ENCODE measurements around the gene ATF7IP.
"Not testable (repeated sequence)": the region's sequence is repeated elsewhere in the genome, so short reads cannot be mapped to it uniquely, and the experiment has no call there.

Gene ATF7IP, protein sequence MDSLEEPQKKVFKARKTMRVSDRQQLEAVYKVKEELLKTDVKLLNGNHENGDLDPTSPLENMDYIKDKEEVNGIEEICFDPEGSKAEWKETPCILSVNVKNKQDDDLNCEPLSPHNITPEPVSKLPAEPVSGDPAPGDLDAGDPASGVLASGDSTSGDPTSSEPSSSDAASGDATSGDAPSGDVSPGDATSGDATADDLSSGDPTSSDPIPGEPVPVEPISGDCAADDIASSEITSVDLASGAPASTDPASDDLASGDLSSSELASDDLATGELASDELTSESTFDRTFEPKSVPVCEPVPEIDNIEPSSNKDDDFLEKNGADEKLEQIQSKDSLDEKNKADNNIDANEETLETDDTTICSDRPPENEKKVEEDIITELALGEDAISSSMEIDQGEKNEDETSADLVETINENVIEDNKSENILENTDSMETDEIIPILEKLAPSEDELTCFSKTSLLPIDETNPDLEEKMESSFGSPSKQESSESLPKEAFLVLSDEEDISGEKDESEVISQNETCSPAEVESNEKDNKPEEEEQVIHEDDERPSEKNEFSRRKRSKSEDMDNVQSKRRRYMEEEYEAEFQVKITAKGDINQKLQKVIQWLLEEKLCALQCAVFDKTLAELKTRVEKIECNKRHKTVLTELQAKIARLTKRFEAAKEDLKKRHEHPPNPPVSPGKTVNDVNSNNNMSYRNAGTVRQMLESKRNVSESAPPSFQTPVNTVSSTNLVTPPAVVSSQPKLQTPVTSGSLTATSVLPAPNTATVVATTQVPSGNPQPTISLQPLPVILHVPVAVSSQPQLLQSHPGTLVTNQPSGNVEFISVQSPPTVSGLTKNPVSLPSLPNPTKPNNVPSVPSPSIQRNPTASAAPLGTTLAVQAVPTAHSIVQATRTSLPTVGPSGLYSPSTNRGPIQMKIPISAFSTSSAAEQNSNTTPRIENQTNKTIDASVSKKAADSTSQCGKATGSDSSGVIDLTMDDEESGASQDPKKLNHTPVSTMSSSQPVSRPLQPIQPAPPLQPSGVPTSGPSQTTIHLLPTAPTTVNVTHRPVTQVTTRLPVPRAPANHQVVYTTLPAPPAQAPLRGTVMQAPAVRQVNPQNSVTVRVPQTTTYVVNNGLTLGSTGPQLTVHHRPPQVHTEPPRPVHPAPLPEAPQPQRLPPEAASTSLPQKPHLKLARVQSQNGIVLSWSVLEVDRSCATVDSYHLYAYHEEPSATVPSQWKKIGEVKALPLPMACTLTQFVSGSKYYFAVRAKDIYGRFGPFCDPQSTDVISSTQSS

GRCh38 chr12:14365294-14366208 is at the start of gene ATF7IP:
Gene ATF7IP (plus strand): TSS chr12:14365682. CDS start chr12:14423916, 58,234 bp downstream.
- DNase-seq (ENCODE audit: low read depth): peak; percentile 98

GRCh38 chr12:14317362-14318146 is 47.9 kb upstream of the ATF7IP start:
- DNase-seq (ENCODE audit: low read depth): no peak

DNA sequence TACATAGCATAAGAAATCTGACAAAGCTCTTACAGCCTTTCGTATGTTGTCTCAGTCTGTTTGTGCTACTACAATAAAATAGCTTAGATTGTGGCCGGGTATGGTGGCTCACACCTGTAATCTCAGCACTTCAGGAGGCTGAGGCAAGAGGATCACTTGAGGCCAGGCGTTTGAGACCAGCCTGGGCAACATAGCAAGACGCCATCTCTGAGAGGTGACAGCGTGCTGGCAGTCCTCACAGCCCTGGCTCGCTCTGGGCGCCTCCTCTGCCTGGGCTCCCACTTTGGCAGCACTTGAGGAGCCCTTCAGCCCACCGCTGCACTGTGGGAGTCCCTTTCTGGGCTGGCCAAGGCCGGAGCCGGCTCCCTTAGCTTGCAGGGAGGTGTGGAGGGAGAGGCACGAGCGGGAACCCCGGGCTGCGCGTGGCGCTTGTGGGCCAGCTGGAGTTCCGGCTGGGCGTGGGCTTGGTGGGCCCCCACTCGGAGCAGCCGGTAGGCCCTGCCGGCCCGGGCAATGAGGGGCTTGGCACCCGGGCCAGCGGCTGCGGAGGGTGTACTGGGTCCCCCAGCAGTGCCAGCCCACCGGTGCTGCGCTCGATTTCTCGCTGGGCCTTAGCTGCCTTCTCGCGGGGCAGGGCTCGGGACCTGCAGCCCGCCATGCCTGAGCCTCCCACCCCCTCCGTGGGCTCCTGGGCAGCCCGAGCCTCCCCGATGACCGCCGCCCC is 45.6 kb upstream of the ATF7IP start:
- not testable (repeated sequence) for DNase-seq (ENCODE audit: low read depth)

GRCh38 chr12:14322403-14322802 is 43.1 kb upstream of the ATF7IP start:
- peak; percentile 18 for DNase-seq (ENCODE audit: low read depth)

- no peak for DNase-seq (ENCODE audit: low read depth)
These were observed 39.7 kb upstream of the ATF7IP start for GRCh38 chr12:14325716-14326343.

DNA sequence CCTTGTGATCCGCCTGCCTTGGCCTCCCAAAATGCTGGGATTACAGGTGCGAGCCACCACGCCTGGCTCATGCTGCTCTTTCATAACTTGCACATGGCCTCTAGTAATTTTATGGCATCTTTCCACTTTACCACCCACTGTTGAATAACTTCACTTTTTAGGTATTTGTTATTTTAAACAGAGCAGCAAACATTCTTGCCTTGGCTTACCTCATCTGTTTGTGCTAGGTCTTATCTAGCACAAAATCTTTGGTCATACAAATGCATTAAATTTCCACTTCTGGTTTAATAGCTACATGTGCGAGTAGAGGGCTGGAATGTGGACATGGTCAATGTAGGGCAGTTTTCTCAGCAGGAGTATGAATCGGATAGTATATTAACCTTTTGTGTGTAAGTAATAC is 38.8 kb upstream of the ATF7IP start:
- no peak for DNase-seq (ENCODE audit: low read depth)

DNA sequence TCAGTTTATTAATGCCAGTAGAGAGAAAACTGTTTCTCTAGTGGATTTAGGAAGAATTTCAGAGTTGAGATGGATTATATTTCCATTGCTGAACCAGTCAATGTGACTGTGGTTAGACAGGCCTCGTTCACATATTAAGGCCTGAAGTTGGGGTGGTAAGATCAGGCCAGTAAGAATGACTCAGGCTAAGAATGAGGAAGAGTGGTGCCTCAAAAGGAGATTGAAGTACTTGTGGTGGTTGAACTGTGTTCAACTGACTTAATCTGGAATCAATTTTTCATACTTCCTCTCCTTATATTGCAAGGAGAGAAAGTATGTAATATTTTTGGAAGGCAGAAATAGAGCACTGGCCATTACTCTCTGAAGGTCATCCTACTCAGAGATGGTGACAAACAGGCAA is 37.8 kb upstream of the ATF7IP start:
- peak; percentile 72 for DNase-seq (ENCODE audit: low read depth)

DNA sequence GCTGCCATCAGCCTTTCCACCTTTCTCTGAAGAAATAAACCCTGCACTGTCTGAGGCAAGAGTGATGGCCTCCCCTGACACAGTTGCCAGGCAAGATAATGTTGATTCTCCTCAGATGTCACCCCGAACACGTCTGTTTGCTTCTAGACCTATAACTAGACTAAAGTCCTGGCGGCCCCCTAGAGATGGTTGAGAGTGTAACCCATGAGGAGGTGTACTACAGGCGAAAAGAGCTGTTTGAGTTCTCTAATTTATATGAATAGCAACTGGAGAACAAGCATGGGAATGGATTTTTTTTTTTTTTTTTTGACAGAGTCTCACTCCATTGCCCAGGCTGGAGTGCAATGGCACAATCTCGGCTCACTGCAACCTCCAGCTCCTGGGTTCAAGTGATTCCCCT is 33.0 kb upstream of the ATF7IP start:
- no peak for DNase-seq (ENCODE audit: low read depth)

- no peak for DNase-seq (ENCODE audit: low read depth)
These were observed 25.1 kb upstream of the ATF7IP start for GRCh38 chr12:14340371-14340770.

DNA sequence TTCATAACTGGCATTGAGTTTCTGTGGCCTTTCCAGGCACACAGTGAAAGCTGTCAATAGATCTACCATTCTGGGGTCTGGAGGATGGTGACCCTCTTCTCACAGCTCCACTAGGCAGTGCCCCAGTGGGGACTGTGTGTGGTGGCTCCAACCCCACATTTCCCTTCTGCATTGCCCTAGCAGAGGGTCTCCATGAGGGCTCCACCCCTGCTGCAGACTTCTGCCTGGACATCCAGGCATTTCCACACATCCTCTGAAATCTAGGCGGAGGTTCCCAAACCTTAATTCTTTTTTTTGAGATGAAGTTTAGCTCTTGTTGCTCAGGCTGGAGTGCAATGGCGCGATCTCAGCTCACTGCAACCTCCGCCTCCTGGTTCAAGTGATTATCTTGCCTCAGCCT is 14.0 kb upstream of the ATF7IP start:
- DNase-seq (ENCODE audit: low read depth): not testable (repeated sequence)

GRCh38 chr12:14352066-14352465 is 13.4 kb upstream of the ATF7IP start:
- not testable (repeated sequence) for DNase-seq (ENCODE audit: low read depth)

DNA sequence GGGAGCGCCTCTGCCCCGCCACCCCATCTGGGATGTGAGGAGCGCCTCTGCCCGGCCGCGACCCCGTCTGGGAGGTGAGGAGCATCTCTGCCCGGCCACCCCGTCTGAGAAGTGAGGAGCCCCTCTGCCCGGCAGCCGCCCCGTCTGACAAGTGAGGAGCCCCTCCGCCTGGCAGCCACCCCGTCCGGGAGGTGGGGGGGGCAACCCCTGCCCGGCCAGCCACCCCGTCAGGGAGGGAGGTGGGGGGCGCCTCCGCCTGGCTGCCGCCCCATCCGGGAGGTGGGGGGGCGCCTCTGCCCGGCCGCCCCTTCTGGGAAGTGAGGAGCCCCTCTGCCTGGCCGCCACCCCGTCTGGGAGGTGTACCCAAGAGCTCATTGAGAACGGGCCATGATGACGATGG is 10.8 kb upstream of the ATF7IP start:
- not testable (repeated sequence) for DNase-seq (ENCODE audit: low read depth)

DNA sequence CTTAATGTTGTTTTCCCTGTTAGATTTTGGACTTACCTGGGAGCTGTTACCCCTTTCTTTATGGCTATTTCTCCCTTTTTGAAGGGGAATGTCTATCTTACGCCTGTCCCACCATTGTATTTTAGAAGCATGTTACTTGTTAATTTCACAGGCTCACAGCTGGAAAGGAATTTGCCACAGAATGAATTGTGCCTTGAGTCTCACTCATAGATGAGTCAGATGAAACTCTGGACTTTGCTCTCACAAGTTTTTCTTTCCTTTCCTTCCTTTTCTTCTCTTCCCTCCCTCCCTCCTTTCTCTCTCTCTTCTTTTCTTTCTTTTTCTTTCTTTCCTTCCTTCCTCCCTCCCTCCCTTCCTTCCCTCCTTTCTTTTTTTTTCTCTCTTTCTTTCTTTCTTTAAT is 9.3 kb upstream of the ATF7IP start:
- DNase-seq (ENCODE audit: low read depth): no peak

- no peak for DNase-seq (ENCODE audit: low read depth)
These were observed 8.0 kb upstream of the ATF7IP start for GRCh38 chr12:14357486-14357885.

- DNase-seq (ENCODE audit: low read depth): no peak
These were observed 3.1 kb upstream of the ATF7IP start for GRCh38 chr12:14362352-14362751.

DNA sequence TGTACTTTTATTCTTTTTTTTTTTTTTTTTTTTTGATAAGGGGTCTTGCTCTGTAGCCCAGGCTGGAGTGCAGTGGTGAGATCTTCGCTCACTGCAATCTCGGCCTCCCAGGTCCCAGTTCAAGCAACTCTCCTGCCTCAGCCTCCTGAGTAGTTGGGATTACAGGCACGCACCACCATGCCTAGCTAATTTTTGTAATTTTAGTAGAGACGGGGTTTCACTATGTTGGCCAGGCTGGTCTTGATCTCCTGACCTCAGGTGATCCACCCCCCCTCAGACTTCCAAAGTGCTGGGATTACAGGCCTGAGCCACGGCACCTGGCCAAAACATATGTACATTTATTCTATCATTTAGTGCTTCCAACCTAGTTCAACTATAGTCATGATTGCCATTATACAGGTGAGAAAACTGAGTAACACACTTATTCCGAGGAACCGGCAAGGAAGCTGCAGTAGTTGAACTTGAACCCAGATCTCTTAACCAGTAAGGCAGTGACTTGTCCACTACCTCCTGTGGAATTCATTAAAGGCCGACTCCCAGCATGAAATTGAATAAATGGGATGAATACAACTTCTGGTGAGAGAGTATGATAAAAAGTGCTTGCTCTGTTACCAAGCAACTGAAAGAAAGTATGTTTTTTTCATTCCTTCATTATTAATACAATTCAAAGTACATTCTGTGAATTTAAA is 755 bp upstream of the ATF7IP start:
- DNase-seq (ENCODE audit: low read depth): no peak

DNA sequence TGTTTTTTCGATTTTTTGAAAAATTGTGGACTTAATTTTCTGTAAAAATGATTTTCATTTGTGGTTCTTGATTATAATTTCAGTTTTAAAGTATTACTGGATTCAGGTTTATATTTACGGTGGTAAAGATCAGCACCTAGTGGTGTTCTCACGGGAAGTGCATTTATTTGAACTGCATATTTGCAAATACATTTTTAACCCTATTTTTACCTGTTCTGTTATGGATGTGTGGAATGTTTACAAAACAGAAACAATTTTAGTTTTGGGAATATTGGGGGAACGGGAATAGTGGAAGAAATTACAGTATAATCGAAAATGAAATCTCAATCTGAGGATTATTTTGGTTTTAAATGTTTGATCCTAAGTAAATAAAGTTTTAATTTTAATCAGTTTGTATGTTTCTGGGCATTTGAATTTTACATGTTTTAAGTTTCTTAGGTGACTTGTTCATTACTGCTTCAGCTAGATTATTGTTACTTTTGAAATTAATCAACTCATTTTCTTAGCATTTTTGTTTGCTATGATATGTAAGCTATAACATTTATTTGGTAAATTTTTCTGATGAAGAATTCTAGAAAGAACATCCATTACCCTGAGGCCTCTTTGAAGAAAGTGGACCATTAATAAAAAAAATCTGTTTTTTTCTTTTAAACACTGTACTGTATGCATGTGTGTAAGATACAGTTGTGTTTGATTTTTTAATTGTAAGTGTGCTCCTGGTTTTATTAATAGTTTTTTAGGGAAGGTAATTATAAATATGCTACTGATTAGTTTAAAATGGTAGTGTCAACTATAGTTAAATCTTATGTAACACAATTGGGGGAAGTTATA is 942 bp downstream of the ATF7IP start:
- DNase-seq (ENCODE audit: low read depth): no peak

Data from fibroblast of gingiva (primary cell).